ENCODE data around the gene GRIN2D.

Gene GRIN2D
- 0.14 to 3.1 (median 0.45) reads per million in 17 experiments for total RNA-seq

DNA sequence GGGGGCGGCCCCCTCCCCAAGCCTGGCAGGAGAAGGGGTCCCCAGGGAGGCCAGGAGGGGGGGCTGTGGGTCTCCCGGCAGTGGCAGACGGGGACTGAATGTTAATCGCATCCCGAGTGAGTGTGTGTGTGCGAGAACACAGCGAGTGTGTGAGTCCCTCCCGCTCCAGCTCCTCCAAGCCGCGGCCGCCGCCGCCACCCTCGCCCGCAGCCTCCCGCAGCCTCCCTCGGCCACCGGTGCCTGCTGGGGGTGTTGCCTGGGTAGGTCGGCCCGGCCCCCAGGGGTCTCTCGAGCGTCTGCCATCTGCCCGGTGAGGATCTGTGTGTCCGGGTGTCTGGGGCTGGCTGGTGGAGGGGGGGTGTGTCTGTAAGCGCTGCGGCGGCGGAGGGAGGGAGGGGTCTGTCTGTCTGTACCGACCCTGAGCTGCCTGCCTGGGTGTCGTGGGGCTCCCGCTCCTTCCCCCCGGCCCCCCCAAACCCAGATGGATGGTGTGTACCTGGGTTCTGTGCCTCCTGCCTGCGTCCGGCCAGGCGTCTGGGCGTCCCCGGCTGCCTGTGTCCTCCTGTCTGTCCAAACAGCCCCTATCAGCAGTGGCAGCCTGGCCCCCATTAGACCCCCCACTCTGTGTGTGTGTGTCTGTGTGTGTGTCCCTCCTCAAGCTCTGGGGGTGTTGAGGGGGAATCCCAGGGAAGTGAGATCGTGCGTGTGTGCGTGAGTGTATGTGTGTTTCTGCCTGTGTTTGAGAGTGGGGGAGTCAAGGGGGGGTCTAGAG is at the start of gene GRIN2D:
Gene GRIN2D (plus strand): TSS at position 110 of the 772 bp plus-strand sequence. CDS start 4,725 bp downstream, outside the sequence.
- DNase-seq: peak in 1 of 4 experiments; percentile 36

DNA sequence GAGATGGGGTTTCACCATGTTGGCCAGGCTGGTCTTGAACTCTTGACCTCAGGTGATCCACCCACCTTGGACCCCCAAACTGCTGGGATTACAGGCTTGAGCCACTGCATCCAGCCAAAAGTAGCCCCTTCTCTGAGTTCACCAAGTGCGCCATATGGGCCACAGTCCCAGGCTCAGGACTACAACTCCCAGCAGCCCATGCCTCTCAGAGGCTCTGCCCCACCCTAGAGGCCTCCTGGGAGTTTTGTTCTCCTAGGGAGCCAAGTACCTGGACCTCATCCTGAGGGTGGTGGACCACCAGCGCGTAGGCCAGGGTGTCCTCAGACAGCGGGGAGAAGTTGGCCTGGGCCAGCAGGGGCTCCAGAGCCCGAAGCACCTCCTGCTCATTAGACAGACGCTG is 48.6 kb upstream of the GRIN2D start:
- no peak for DNase-seq

DNA sequence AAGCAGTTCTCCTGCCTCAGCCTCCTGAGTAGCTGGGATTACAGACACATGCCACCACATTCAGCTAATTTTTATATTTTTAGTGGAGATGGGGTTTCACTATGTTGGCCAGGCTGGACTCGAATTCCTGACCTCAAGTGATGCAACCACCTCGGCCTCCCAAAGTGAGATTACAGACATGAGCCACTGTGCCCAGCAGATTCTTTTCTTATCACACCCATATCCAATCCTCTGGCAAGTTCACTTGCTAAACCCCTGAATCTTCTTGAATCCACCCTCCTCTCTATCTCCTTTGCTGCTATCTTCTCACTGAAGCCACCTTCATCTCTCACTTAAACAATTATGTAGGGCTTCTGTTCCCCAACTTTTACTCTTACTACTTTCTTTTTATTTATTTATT is 47.3 kb upstream of the GRIN2D start:
- no peak for DNase-seq

DNA sequence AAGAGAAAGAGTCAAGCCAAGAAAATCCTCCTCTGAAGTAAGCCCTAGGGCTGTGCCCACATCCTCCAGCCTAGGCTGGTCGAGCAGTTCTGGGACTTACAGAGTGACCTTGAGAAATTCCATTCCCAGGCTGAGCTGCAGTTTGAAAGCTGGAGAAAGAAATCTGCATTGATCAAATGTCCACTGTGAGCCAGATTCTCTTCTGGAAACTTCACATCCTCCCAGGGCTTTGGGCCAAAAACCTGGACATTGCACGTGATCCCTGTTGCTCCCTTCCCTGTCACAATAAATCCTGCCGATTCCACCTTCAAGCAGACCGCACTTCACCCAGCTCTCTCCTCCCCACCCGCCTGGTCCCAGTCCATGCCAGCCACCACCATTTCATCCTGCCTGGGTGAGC is 45.4 kb upstream of the GRIN2D start:
- no peak for DNase-seq

DNA sequence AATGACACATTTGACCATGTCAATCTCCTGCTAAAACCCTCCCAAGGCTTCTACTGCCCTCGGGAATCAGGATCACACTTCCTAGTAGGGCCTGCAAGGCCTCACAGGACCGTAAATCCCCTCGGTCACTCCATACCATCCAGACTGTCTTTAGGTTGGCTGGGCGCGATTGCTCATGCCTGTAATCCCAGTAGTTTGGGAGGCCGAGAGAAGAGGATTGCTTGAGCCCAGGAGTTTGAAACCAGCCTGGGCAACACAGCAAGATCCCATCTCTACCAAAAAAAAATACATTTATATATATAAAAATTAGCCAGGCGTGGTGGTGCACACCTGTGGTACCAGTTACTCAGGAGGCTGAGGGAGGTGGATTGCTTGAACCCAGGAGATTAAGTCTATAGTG is 44.7 kb upstream of the GRIN2D start:
- no peak for DNase-seq

DNA sequence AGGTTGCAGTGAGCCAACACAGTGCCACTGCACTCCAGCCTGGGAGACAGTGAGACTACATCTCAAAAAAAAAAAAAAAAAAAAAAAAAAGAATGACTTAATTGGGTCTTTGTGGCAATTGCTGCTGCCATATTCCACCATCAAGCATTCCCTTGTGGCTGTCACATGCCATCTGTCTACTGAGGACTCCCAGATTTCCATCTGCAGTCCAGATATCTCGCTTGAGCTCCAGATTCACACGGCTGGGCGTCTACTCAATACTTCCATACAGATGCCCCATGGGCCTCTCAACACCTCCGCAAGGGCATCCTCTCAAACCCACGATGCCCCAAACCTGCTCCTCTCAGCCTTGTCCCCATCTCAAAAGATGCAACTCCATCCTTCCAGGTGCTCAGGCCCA is 42.6 kb upstream of the GRIN2D start:
- DNase-seq: no peak

DNA sequence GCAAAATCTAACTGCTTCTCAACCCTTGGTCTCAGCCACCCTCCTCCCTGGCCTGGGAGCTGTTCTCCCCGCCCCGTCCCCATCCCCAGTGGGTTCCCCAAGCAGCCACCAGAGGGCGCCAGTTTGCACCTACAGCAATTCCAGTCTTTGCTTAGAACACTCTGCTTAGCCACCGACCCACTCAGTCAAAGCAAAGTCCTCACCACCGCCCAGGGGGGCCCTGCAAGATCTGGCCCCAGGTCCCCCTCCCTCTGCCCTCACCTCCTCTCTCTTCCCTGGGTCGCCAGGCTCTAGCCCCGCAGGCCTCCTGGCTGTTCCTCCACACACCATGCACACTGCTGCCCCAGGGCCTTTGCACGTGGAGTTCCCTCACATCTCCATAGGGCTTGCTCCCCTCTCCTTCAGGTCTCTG is 42.1 kb upstream of the GRIN2D start:
- peak; percentile 75 to 86 (median 82) for DNase-seq

DNA sequence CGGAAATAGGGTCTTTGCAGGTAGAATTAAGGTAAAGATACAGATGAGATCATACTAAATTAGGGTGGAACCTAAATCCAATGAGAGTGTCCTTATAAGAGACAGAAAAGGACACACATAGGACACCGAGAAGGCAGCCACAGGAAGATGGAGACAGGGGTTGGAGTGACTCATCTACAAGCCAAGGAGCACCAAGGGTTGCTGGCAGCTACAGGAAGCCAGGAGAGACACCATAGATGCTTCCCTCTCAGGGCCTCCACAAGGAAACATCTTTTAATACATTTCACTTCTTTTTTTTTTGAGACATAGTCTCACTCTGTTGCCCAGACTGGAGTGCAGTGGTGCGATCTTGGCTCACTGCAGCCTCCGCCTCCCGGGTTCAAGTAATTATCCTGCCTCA is 39.8 kb upstream of the GRIN2D start:
- DNase-seq: no peak

DNA sequence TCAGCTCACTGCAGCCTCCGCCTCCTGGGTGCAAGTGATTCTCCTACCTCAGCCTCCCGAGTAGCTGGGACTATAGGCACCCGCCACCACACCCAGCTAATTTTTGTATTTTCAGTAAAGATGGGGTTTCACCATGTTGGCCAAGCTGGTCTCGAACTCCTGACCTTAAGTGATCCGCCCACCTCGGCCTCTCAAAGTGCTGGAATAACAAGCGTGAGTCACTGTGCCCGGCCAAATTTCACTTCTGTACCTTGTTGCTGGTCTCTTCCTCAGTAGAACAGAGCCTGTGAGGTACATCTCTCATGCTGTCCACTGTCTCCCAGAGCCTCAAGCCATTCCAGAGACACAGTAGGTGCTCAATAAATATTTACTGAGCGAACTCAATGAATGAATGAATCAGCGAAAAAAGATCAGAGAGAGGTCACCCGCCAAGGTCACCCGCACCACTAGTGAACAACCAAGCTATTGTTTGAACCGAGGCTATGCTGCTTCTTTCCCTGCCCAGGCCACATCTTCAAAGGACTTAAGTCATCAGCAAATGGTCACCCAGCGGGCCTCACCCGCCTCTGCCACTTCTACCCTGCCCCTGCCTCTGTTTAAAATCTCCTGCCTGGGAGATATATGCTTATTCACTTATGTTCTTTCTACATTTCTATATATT is 39.0 kb upstream of the GRIN2D start:
- no peak for DNase-seq

DNA sequence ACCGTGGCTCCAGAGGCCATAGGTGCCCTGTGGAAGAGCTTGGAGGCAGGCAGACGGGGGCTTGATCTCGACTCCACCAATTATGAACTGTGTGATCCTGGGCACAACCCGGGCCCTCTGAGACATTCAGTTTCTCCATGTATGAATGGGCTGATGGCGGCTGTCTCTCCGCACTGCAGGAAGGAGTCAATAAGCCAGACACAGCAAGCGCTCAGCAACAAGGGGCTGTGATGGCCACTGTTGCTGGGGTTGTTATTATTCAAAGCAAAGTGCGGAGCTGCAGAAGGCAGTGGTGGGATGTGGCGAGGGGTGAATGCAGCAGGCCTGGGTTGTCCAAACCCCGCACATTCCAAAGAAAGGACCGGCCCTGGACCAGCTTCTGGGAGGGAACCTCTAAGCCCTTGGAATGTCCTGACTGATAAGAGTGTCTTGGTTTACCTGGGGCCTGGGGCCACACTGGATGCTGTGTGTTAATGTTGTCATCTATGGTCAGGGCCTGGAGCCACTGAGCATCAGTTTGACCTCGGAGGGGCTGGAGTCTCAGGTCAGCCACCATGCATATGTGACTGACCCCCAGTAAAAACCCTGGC is 38.0 kb upstream of the GRIN2D start:
- no peak for DNase-seq

DNA sequence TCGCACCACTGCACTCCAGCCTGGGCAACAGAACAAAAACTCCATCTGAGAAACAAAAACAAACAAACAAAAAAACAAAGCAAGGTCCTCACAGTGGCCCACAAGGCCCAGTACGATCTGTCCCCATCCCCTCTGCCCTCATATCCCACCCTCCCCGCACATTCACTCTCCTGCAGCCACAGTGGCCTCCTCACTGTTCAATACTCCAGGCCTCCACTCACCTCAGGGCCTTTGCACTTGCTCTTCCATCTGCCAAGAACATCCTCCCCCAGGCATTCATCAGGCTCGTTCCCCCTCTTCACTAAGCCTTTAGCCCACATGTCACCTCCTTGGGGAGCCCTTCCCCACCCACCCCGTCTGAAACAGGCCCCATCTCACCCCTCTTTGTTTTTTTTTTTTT is 34.3 kb upstream of the GRIN2D start:
- no peak for DNase-seq

DNA sequence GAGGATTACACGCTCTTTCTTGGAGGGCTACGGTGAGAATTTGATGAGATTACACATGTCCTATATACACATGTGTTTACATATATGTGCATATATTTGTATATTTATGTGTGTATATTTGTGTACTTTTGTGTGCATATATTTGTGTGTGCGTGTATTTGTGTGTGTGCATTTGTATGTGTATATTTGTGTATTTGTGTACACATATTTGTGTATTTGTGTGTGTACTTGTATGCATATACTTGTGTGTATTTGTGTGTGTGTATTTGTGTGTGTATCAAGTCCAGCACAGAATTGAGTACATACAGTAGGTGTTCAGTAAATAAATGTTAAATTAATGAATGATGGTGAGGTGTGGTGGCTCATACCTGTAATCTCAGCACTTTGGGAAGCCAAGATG is 31.6 kb upstream of the GRIN2D start:
- no peak for DNase-seq

DNA sequence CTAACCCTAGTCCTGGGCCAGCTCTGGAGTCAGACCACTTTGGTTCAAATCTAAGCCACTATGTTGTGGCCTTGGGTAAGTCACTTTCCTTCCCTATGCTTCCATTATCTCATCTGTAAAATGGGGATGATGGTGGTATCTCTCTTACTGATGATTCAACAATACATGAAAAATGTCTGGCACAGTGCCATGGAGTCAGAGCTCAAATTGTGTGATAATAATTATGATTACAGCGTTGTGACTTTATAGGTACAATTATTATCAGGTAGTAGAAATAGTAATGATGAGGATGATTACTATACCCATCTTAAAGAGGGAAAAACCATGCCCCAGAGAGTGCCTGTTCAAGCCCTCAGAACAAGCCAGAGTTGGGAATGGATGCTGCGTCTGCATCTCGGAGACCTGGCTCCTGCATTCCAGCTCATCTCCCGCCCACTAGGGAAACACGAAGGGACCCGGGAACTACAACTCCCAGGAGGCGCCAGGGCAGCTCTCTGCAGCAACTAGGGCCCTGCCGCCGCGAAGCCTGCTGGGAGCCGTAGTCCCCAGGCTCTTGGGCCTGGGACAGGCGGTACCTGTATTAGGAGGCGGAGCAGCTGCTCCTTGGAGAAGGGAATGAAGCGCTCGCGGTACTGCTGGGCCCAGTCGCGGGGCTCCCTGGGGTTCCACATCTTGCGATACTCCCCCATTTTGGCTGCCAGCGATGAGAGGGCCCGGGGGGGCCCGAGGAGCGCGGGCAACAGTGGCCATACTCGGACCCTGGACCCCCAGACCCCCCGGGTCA is 30.6 kb upstream of the GRIN2D start:
- peak; percentile 93 to 96 (median 96) for DNase-seq

DNA sequence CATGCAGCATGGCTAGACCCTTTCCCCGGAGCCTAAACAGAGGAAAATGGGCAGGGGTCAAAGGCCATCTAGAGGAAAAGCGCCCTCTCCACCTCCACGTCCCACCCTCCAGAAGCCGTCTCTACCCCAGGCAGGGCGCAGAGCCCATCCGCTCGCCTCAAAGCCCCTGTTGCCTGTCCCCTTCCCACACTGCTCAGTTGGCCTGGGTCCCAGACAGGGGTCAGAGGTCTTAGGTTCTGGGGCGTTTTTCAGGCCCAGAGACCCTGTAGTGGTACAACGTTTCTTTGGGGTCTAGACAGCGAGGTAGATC is 30.0 kb upstream of the GRIN2D start:
- DNase-seq: no peak

DNA sequence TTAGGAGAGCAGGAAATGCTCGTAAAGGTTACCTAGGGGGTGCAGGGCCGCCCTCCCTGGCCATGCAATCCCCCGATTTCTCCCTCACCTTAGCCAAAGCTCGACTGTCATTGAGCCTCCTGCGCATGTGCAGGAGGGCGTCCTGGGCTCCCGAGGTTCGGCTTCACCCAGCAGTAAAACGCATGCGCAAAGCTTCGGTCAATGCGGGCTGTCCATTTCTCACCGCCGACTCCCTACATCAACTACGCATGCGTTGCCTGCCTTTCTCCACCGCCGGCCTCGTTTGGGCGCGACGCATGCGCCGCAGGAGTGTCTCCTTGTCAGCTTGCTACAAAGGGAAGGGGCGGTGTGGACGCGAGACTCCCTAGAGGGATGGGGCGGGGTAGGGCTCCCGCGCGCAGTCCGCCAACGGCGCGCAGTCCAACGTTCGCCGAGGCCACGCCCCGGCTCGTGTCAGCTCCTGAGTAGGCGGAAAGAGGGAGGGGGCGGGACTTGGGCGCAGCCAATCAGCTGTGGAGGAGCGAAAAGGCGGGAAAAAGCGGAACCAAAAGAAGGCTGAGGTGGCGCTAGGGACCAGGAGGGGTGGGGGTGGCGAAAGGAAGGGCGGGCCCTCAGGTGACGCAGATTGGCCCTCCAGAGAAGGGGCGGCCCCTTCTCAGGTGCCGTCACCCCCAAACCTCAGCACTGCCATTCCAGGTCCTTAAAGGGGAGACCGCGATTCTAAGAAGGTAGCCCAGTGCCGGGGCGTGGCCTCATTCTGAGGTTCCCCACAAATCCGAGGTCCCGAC is 29.5 kb upstream of the GRIN2D start, which contains the start of the genes SYNGR4 and TMEM143:
Gene SYNGR4 (plus strand): TSS at position 558 of the 788 bp plus-strand sequence. CDS start 1,476 bp downstream, outside the sequence.
Gene TMEM143 (minus strand): TSS at position 131 of the 788 bp plus-strand sequence. CDS start 20 bp downstream, at position 111.
- peak; percentile 100 for DNase-seq

DNA sequence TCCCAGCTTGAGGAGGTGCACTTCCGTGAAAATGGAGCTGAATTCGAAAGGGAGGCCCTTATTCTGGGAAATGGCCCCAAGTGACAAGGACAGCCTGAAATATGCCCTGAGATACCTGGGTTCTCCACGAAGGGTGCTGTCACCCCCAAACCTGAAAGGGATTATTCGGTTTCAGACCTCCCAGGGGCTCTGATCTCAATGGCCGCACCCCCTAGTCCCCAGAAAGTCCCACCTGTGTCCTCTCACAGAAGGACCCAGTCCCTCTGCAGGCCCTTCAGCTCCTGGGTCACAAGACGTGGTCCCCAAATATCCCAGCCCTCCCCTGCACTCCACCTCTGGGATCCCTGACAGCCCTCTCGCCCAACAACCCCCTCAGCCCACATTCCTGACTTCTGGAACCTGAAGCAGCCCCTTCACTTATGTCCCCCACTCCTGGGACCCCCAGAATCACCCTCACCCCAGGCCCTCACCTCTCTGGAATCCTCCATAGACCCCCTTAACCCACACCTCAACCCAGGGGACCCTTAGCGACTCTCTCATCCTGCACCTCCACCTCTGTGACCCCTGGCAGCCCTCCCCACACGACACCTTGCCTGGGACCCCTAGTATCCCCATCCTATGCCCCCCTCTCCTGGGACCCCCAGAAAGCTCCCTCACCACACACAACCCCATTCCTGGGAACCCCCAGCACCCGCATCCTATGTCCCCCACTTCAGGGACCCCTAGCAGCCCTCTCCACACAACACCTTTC is 28.7 kb upstream of the GRIN2D start:
- no peak for DNase-seq

DNA sequence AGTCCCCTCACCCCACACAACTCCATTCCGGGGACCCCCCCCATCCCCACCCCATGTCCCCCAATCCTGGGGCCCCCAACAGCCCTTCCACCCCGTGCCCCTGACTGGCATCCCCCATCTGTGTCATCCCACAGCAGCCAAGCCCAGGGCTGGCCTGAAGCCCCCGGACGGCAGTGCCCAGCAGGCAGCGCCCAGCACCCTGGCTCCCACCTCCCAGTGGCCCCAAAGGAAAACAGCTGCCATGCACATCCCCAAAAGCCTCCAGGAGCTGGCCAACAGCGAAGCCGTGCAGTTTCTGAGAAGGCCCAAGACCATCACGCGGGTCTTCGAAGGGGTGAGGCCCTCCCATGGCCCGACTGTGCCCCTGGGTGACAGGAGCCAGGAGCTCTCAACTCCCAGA is 27.9 kb upstream of the GRIN2D start:
- DNase-seq: no peak

DNA sequence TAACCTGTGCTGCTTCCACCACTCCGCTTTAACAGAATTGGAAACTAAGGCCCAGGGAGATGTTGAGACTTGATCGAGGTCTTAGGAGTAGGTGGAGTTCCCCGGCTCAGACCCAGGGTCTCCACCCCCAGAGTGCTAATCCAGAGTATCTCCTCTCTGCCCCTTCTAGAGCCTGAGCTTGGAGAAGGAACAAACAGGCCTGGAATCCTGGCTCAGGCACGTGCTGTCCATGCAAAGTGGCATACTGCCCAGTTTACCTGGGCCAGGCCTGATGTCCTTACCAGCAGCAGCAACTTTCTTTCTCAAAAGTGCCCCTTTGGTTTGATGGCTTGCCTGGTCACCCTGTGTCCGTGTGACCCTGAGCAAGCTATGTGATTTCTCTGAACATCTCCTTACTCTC is 25.6 kb upstream of the GRIN2D start:
- DNase-seq: no peak

DNA sequence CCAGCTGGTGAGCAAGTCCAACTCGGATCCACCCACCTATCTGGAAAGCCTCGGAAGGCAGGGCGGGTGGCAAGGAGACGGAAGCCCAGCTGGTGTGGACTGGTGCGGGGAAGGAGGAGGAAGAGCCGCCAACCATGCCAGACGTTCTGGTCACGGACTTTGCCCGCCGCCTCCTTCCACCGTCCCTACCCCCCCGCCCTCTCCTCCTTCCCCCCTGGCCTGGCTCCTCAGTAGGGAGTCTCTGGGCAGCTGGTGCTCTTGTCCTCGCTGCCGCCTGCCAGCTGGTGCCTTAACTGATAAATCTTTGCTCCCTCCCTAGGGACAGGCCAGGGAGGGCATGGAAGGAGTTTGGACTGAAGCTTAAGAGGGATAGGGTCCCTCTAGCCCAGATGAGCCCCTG is 24.5 kb upstream of the GRIN2D start:
- DNase-seq: no peak

DNA sequence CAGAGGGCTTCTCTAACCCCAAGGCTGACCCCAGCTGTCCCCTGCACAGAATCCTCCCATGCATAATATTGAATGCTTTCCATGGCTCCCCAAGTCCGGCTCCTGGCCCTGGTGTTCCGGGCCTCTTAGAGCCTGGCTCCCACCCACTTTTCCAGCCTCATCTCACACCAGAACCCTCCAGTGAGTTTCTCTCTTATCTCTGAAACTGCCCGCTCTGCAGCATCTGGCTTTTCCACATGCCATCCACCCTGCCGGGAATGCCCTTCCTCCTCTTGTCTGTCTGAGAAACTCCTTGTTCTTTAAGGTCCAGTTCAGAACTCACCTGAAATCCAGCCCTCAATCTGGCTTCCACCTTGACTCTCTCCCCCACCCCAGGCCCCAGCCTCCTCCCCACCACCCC is 22.5 kb upstream of the GRIN2D start:
- no peak for DNase-seq

DNA sequence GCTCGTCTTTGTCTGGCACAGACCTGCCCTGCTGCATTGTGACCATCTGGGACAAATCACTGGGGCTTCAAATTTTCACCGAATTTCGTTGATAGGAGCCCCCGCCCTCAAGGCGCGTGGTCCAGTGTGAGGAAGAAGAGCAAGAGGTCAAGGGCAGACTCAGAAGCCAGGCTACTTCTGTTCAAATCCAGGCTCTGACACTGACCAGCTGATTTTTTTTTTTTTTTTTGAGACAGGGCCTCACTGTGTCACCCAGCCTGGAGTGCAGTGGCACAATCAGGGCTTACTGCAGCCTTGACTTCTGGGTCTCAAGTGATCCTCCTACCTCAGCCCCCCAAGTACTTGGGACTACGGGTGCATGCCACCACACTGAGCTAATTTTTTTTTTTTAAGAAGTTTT is 22.1 kb upstream of the GRIN2D start:
- no peak for DNase-seq

Measured in suppressor macrophage (primary cell).